Natural killer cell (primary cell): ENCODE data around the gene SMIM26. TPM values are rescaled to one million over a fixed set of nuclear protein-coding genes. Genes with fewer than 3 reads are reported as not detected.
A peak's percentile ranks its signal among the peaks of the same experiment; 100 is the strongest.

Source experiments
- ATAC-seq, 3 donors: fragments of 150-1000 bp in 2 of 3; fragments of 200-7000 bp in 1 of 3; cut with Tn5 transposase; 1 replicate in 1 of 3; 2 replicates in 2 of 3; pipeline ENCODE4 v1.10.0; 2021; ENCODE audit warnings: mild to moderate bottlenecking in 2 of 3, moderate library complexity in 2 of 3
- DNase-seq, 2 donors: peaks; one replicate each; pipeline versions ENCODE4 v3.0.0 to v3.0.0-alpha.2; 2013 to 2021; ENCODE audit warnings: mixed read lengths in 1 of 2
- H3K27ac ChIP-seq: one replicate; pipeline ENCODE4 v1.5.1; 2013; ENCODE audit warnings: mild to moderate bottlenecking, low read length
- H3K27me3 ChIP-seq: one replicate; pipeline ENCODE4 v1.6.1; 2013; ENCODE audit warnings: low read length; ENCODE audit not compliant: control insufficient read depth, insufficient read depth
- H3K36me3 ChIP-seq: one replicate; pipeline ENCODE4 v1.6.1; 2013; ENCODE audit warnings: low read length; ENCODE audit not compliant: control insufficient read depth, insufficient read depth
- H3K4me1 ChIP-seq: one replicate; pipeline ENCODE4 v1.6.1; 2013; ENCODE audit warnings: low read length; ENCODE audit not compliant: control insufficient read depth, insufficient read depth
- H3K4me3 ChIP-seq: one replicate; pipeline ENCODE4 v1.5.1; 2013; ENCODE audit warnings: low read length
- H3K9me3 ChIP-seq: one replicate; pipeline ENCODE4 v1.6.1; 2013; ENCODE audit warnings: low read length; ENCODE audit not compliant: control insufficient read depth, insufficient read depth
- H3K27ac Mint-ChIP-seq, 2 donors: one replicate each; pipeline ENCODE4 v1.8.0; 2022; ENCODE audit warnings: mild to moderate bottlenecking in 2 of 2, mixed read lengths in 2 of 2, moderate library complexity in 1 of 2
- H3K27me3 Mint-ChIP-seq, 2 donors: one replicate each; pipeline ENCODE4 v1.8.0; 2022; ENCODE audit warnings: low read depth in 2 of 2, mixed read lengths in 2 of 2
- H3K36me3 Mint-ChIP-seq: one replicate; pipeline ENCODE4 v1.8.0; 2022; ENCODE audit warnings: mixed read lengths
- H3K4me1 Mint-ChIP-seq, 2 donors: one replicate each; pipeline ENCODE4 v1.8.0; 2022; ENCODE audit warnings: mixed read lengths in 2 of 2
- H3K4me3 Mint-ChIP-seq: one replicate; pipeline ENCODE4 v1.8.0; 2022; ENCODE audit warnings: mild to moderate bottlenecking, moderate library complexity, mixed read lengths
- H3K9me3 Mint-ChIP-seq, 2 donors: one replicate each; pipeline ENCODE4 v1.8.0; 2022; ENCODE audit warnings: mixed read lengths in 2 of 2
- WGBS: methylation state at CpG from one replicate; pipeline ENCODE4 v1.1.7; 2013; ENCODE audit warnings: missing lambda C conversion rate; ENCODE audit not compliant: insufficient coverage; 5-methylcytosine and 5-hydroxymethylcytosine counted together
- intact Hi-C: fragments of 100-400 bp; cut with micrococcal nuclease; formaldehyde crosslinking; loops from one replicate; pipeline ENCODE4 v1.14.2; 2022
- total RNA-seq, 4 donors: library from RNA; stranded (reverse); fragments of 120-200 nt in 1 of 4; gene quantifications; one replicate each; pipeline versions ENCODE4 v1.2.3 to v1.2.4, GENCODE V29; 2013 to 2022
- TF ChIP-seq, protein P1 (sequence below): fragments of 200-600 bp; IDR thresholded peaks from one replicate; pipeline ENCODE4 v1.8.0; 2022; ENCODE audit warnings: antibody characterized with exemption

The SMIM26 gene
- total RNA-seq, 3 donors from 2014 or later (not counting 1 experiment from before 2014, with no cell fraction given): 38.6 to 48.8 (median 40.5) TPM

DNA sequence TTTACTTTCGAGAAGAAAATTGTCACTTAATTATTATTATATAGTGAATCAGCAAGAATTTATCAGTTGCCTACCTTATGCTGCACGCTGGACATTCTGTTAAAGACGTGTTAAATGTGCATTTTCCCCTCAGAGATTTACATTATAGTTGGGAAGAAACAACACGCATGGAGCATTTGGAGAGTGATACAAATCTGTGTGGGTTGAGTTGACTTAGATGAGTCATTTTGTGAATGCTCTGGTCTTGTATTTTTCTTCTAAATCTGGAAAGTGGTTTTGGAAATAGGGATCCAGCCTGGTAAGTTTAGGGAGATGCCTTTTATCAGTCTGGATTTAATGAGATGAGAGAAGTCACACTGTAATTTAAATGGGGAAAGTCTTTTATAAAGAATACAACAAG lies 24.0 kb upstream of the SMIM26 start:
- H3K27me3 Mint-ChIP-seq: no peaks in the 10 kb centered on the region
- no peaks in the 10 kb centered on the region for H3K9me3 ChIP-seq
- H3K9me3 Mint-ChIP-seq: no peaks in the 10 kb centered on the region
- intact Hi-C loops: no loop called here
- H3K4me1 Mint-ChIP-seq: no peaks in the 10 kb centered on the region
- H3K4me3 ChIP-seq: no peak overlapping the region
- ATAC-seq (no peak), DNase-seq (no peak)
- H3K27me3 ChIP-seq: no peaks in the 10 kb centered on the region
- TF ChIP-seq, protein P1, sequence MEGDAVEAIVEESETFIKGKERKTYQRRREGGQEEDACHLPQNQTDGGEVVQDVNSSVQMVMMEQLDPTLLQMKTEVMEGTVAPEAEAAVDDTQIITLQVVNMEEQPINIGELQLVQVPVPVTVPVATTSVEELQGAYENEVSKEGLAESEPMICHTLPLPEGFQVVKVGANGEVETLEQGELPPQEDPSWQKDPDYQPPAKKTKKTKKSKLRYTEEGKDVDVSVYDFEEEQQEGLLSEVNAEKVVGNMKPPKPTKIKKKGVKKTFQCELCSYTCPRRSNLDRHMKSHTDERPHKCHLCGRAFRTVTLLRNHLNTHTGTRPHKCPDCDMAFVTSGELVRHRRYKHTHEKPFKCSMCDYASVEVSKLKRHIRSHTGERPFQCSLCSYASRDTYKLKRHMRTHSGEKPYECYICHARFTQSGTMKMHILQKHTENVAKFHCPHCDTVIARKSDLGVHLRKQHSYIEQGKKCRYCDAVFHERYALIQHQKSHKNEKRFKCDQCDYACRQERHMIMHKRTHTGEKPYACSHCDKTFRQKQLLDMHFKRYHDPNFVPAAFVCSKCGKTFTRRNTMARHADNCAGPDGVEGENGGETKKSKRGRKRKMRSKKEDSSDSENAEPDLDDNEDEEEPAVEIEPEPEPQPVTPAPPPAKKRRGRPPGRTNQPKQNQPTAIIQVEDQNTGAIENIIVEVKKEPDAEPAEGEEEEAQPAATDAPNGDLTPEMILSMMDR: no peak
- H3K4me1 ChIP-seq: no peaks in the 10 kb centered on the region
- no peak overlapping the region for H3K27ac Mint-ChIP-seq
- H3K36me3 Mint-ChIP-seq: peaks cover 34% of the 10 kb centered on the region
- H3K27ac ChIP-seq: no peak overlapping the region
- peaks cover 66% of the 10 kb centered on the region for H3K36me3 ChIP-seq
- WGBS: 99% methylated on average over 4 of the region's 4 CpGs
- no peak overlapping the region for H3K4me3 Mint-ChIP-seq

DNA sequence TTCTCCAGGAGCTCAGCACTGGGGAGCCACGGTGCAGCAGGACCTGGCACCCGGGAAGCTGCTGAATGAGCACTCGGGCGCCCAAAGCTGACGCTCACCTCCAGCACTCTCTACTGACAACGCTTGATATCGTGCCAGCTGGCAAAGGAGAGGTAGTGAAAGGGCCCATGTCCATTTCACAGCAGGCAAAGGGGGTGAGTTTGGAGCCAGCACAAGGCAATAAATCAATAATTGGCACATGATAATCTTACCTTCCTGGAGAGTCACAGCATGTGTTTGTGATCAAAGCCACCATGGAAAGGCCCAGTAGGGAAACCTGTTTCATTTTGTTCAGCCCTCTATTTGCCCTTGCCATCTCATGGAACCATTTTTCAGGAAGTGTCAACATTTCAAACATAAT lies 23.3 kb upstream of the SMIM26 start:
- Mint-ChIP-seq H3K4me1 (no peaks in the 10 kb centered on the region), H3K4me3 (no peak overlapping the region), H3K27ac (peak overlapping the region in 1 of 2 donors; percentile 13), H3K36me3 (peaks cover 34% of the 10 kb centered on the region), H3K9me3 (no peaks in the 10 kb centered on the region), H3K27me3 (no peaks in the 10 kb centered on the region)
- TF ChIP-seq, protein P1: no peak
- no peak for DNase-seq
- Histone ChIP-seq H3K36me3 (peaks cover 70% of the 10 kb centered on the region), H3K27me3 (no peaks in the 10 kb centered on the region), H3K27ac (no peak overlapping the region), H3K4me3 (no peak overlapping the region), H3K4me1 (no peaks in the 10 kb centered on the region), H3K9me3 (no peaks in the 10 kb centered on the region)
- ATAC-seq: no peak
- intact Hi-C loops: no loop called here
- WGBS: 99% methylated on average over 7 of the region's 7 CpGs

DNA sequence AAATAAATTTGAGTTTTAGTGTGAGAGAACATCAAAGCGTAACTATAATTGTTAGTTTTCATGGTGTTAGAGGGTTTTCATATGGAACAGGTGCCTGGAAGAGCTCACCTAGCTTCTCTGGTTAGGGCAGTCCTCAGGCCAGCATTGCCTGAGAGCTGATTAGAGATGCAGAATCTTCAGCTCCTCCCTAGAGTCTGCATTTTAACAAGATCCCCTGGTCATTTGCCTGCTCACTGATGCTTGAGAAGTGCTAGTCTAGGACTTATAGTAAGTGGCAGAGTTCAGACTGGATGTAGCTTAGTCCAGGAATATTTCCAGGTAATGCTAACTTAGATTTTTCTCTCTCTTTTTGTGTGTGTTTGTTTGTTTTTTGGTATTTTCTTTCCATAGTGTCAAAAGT lies 21.7 kb upstream of the SMIM26 start:
- peaks cover 27% of the 10 kb centered on the region for H3K36me3 Mint-ChIP-seq
- 95% methylated on average over 1 of the region's 1 CpG for WGBS
- no peak overlapping the region for H3K4me3 Mint-ChIP-seq

DNA sequence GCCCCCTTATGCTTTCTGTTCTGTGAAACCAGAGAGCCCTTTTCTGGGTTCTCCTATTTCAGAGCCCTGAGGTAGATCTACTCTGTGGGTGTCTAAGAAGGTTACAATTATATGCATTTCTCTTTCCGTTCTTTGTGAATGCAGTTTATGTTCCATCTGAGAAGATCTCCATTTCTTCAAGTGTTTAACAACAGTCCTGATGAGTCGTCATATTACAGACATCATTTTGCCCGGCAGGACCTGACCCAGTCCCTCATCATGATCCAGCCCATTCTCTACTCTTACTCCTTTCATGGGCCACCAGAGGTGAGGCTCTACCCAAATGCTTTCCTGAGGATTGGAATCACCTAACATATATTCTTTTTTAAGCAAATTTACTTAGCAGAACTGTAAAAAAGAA lies 18.8 kb upstream of the SMIM26 start:
- DNase-seq: no peak
- Mint-ChIP-seq H3K27me3 (no peaks in the 10 kb centered on the region), H3K4me3 (no peak overlapping the region), H3K9me3 (no peaks in the 10 kb centered on the region), H3K27ac (peak overlapping the region in 1 of 2 donors; percentile 4), H3K36me3 (peaks cover 17% of the 10 kb centered on the region), H3K4me1 (no peaks in the 10 kb centered on the region)
- H3K27ac ChIP-seq: no peak overlapping the region
- no peaks in the 10 kb centered on the region for H3K27me3 ChIP-seq
- TF ChIP-seq, protein P1: no peak
- 97% methylated on average over 3 of the region's 3 CpGs for WGBS
- intact Hi-C loops: no loop called here
- no peaks in the 10 kb centered on the region for H3K4me1 ChIP-seq
- H3K36me3 ChIP-seq: peaks cover 74% of the 10 kb centered on the region
- H3K9me3 ChIP-seq: no peaks in the 10 kb centered on the region
- ATAC-seq: no peak
- no peak overlapping the region for H3K4me3 ChIP-seq

More for the DNA sequence above, 21.7 kb upstream of the SMIM26 start:
- no peaks in the 10 kb centered on the region for H3K9me3 Mint-ChIP-seq
- Histone ChIP-seq H3K27me3 (no peaks in the 10 kb centered on the region), H3K36me3 (peaks cover 78% of the 10 kb centered on the region), H3K9me3 (no peaks in the 10 kb centered on the region), H3K27ac (no peak overlapping the region), H3K4me3 (no peak overlapping the region), H3K4me1 (no peaks in the 10 kb centered on the region)
- no peaks in the 10 kb centered on the region for H3K4me1 Mint-ChIP-seq
- ATAC-seq: no peak
- DNase-seq: no peak
- TF ChIP-seq, protein P1: no peak
- no peak overlapping the region for H3K27ac Mint-ChIP-seq
- intact Hi-C loops: no loop called here
- no peaks in the 10 kb centered on the region for H3K27me3 Mint-ChIP-seq
